NB4 (cell line): Measurements from ENCODE around the gene WDR1.

Experiments used
- CTCF ChIP-seq: IDR thresholded peaks from one replicate; pipeline ENCODE4 v1.5.1; 2012; ENCODE audit warnings: low read depth, low read length
- MYC ChIP-seq: IDR thresholded peaks from 2 replicates; pipeline ENCODE4 v1.6.1; 2011; ENCODE audit warnings: low read depth, low read length
- POLR2A ChIP-seq: IDR thresholded peaks from 2 replicates; pipeline ENCODE4 v1.6.1; 2011; ENCODE audit warnings: mild to moderate bottlenecking; ENCODE audit not compliant: insufficient read length; ENCODE audit errors: extremely low read depth

GRCh38 chr4:10101671-10102473 lies 14.7 kb downstream of the WDR1 start:
- no peak for TF ChIP-seq POLR2A
- TF ChIP-seq CTCF = no peak
- TF ChIP-seq MYC = no peak
